ENCODE data around the gene TRIM9. TPM values are rescaled to one million over a fixed set of nuclear protein-coding genes. Genes with fewer than 3 reads are reported as not detected.

The TRIM9 gene
- total and polyA plus RNA-seq, 9 of the 15 experiments (the other 6 are each of a cell fraction or from before 2014, with no cell fraction given), result 0.03 to 0.15 (median 0.04) TPM; not detected in 4

DNA sequence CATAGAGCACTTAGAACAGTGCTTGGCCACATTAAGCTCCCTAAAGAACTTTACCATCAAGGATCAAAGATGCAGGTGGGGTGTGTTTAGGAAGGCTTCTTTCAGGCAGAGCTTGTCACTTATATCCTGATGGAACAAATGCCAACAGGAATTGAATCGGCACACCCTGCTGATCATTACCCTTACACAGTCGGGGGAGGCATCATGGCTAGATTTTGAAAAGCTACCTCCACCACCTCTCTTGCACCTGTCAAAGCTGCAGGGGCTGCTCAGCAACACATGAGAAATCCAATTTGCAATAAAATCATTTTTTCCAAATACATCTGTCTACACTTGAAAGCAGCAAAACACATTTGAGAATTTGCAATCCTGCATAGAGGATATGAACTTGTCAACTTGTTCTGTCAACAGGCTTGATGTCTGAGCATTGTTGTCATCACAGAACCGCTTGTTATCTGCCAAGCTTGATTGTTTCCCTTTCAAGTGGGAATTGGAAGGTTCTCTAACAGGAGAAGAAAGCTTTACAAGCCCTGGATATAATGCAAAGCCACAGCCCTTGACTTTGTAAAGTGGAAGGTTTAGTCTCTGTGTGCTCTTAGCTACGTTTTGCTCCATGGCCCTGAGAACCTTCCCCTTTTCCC, 24.6 kb upstream of the TRIM9 start (continued):
- TF ChIP-seq, protein P1, sequence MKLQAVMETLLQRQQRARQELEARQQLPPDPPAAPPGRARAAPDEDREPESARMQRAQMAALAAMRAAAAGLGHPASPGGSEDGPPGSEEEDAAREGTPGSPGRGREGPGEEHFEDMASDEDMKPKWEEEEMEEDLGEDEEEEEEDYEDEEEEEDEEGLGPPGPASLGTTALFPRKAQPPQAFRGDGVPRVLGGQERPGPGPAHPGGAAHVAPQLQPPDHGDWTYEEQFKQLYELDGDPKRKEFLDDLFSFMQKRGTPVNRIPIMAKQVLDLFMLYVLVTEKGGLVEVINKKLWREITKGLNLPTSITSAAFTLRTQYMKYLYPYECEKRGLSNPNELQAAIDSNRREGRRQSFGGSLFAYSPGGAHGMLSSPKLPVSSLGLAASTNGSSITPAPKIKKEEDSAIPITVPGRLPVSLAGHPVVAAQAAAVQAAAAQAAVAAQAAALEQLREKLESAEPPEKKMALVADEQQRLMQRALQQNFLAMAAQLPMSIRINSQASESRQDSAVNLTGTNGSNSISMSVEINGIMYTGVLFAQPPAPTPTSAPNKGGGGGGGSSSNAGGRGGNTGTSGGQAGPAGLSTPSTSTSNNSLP (IDR thresholded peaks at IDR 0.05; ENCODE audit: borderline replicate concordance, low read depth, low read length), result no peak
- TF ChIP-seq ETV6 (IDR thresholded peaks at IDR 0.05; ENCODE audit: borderline replicate concordance in 1 of 2, low read depth in 2 of 2, low read length in 1 of 2) (no peak), ETV6 (CRISPR knock-in tag; IDR thresholded peaks at IDR 0.05; ENCODE audit: borderline replicate concordance) (no peak), ZNF143 (CRISPR knock-in tag; IDR thresholded peaks at IDR 0.05) (no peak), IRF9 (tag; IDR thresholded peaks at IDR 0.05) (no peak), NFXL1 (CRISPR knock-in tag; IDR thresholded peaks at IDR 0.05) (no peak), EZH2 (IDR thresholded peaks at IDR 0.05; ENCODE audit: borderline replicate concordance, low read depth, low read length) (no peak), ZBTB33 (CRISPR knock-in tag; IDR thresholded peaks at IDR 0.05) (no peak), SMARCC2 (IDR thresholded peaks at IDR 0.05; ENCODE audit: low read depth) (no peak), ZNF347 (CRISPR knock-in tag; IDR thresholded peaks at IDR 0.05; ENCODE audit: low read depth) (no peak), XRCC5 (IDR thresholded peaks at IDR 0.05; ENCODE audit: low read depth, low read length) (no peak), ZNF277 (CRISPR knock-in tag; IDR thresholded peaks at IDR 0.05; ENCODE audit: borderline replicate concordance) (no peak)
- TF ChIP-seq, protein P2, sequence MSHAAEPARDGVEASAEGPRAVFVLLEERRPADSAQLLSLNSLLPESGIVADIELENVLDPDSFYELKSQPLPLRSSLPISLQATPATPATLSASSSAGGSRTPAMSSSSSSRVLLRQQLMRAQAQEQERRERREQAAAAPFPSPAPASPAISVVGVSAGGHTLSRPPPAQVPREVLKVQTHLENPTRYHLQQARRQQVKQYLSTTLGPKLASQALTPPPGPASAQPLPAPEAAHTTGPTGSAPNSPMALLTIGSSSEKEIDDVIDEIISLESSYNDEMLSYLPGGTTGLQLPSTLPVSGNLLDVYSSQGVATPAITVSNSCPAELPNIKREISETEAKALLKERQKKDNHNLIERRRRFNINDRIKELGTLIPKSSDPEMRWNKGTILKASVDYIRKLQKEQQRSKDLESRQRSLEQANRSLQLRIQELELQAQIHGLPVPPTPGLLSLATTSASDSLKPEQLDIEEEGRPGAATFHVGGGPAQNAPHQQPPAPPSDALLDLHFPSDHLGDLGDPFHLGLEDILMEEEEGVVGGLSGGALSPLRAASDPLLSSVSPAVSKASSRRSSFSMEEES (CRISPR knock-in tag; IDR thresholded peaks at IDR 0.05), result no peak

Measured in K562 (cell line).